Cardiac muscle cell (in vitro differentiated cells and primary cell): Measurements from ENCODE around the gene OGFOD1. TPM values are rescaled to one million over a fixed set of nuclear protein-coding genes. Genes with fewer than 3 reads are reported as not detected.

Experiments used
- DNase-seq, 2 donors: peaks; one replicate each; pipeline versions ENCODE4 v3.0.0 to v3.0.0-alpha.2; 2010 to 2017; ENCODE audit warnings: low read depth in 1 of 2, low spot score in 1 of 2
- H3K27ac ChIP-seq: fragments of 200-600 bp; sonication (generic); 2 replicates; pipeline ENCODE4 v1.5.1; 2016
- H3K27me3 ChIP-seq: fragments of 200-600 bp; sonication (generic); 2 replicates; pipeline ENCODE4 v1.6.0; 2016; ENCODE audit warnings: control low read depth
- H3K36me3 ChIP-seq: fragments of 200-600 bp; sonication (generic); 2 replicates; pipeline ENCODE4 v1.5.1; 2016; ENCODE audit warnings: control low read depth
- H3K4me1 ChIP-seq: fragments of 200-600 bp; sonication (generic); 2 replicates; pipeline ENCODE4 v1.8.1; 2017; ENCODE audit warnings: low read depth, mild to moderate bottlenecking, mixed run types
- H3K4me3 ChIP-seq: fragments of 200-600 bp; sonication (generic); 2 replicates; pipeline ENCODE4 v1.5.1; 2016; ENCODE audit warnings: mild to moderate bottlenecking
- H3K9me3 ChIP-seq: fragments of 200-600 bp; sonication (generic); 2 replicates; pipeline ENCODE4 v1.5.1; 2017; ENCODE audit warnings: low read depth, mild to moderate bottlenecking, control low read depth
- CTCF ChIP-seq: IDR thresholded peaks from 2 replicates; pipeline ENCODE4 v1.5.1; 2012; ENCODE audit warnings: low read depth, mild to moderate bottlenecking, low read length
- polyA plus RNA-seq: library from polyadenylated mRNA; unstranded; fragments of >200 nt; fragmentation: Nextera tagmentation; extraction: Ambion mirVana; gene quantifications from 2 replicates; pipeline ENCODE4 v1.2.1, GENCODE V29; 2016
- total RNA-seq: library from RNA; depleted of rRNA; stranded (reverse); fragments of >200 nt; gene quantifications from 2 replicates; pipeline ENCODE4 v1.2.3, GENCODE V29; 2016

Gene OGFOD1
- total and polyA plus RNA-seq, 2 experiments from 2014 or later, result 54.9 to 65.5 TPM

- Histone ChIP-seq H3K27me3 (no peaks in the 10 kb centered on the region), H3K9me3 (no peaks in the 10 kb centered on the region), H3K4me1 (no peaks in the 10 kb centered on the region), H3K27ac (no peak overlapping the region), H3K4me3 (no peak overlapping the region), H3K36me3 (peaks cover 56% of the 10 kb centered on the region)
- TF ChIP-seq CTCF, result no peak
- no peak for DNase-seq
These were observed 23.8 kb downstream of the OGFOD1 start for GRCh38 chr16:56475201-56475600.

- DNase-seq, result peak in 1 of 2 donors; percentile 86
- Histone ChIP-seq H3K27me3 (no peaks in the 10 kb centered on the region), H3K4me3 (no peak overlapping the region), H3K27ac (no peak overlapping the region), H3K9me3 (no peaks in the 10 kb centered on the region), H3K4me1 (no peaks in the 10 kb centered on the region), H3K36me3 (peaks cover 39% of the 10 kb centered on the region)
- no peak for TF ChIP-seq CTCF
These were observed 25.9 kb downstream of the OGFOD1 start for GRCh38 chr16:56477096-56477878.

- TF ChIP-seq CTCF, result no peak
These were observed 27.1 kb downstream of the OGFOD1 start for GRCh38 chr16:56478281-56479049.

GRCh38 chr16:56479469-56479868 lies 28.1 kb downstream of the OGFOD1 start:
- no peaks in the 10 kb centered on the region for H3K27me3 ChIP-seq
- DNase-seq, result no peak
- peaks cover 26% of the 10 kb centered on the region for H3K36me3 ChIP-seq
- H3K4me3 ChIP-seq, result no peak overlapping the region
- TF ChIP-seq CTCF, result no peak
- no peak overlapping the region for H3K27ac ChIP-seq
- no peaks in the 10 kb centered on the region for H3K9me3 ChIP-seq
- no peaks in the 10 kb centered on the region for H3K4me1 ChIP-seq

More at GRCh38 chr16:56478281-56479049, 27.1 kb downstream of the OGFOD1 start:
- H3K36me3 ChIP-seq, result peaks cover 29% of the 10 kb centered on the region
- DNase-seq, result peak in 1 of 2 donors; percentile 10
- H3K9me3 ChIP-seq, result no peaks in the 10 kb centered on the region
- no peaks in the 10 kb centered on the region for H3K27me3 ChIP-seq
- H3K27ac ChIP-seq, result no peak overlapping the region
- no peaks in the 10 kb centered on the region for H3K4me1 ChIP-seq
- H3K4me3 ChIP-seq, result no peak overlapping the region

GRCh38 chr16:56480776-56481467 lies 29.6 kb downstream of the OGFOD1 start:
- Histone ChIP-seq H3K4me3 (no peak overlapping the region), H3K9me3 (no peaks in the 10 kb centered on the region), H3K36me3 (peaks cover 20% of the 10 kb centered on the region), H3K4me1 (no peaks in the 10 kb centered on the region), H3K27me3 (no peaks in the 10 kb centered on the region), H3K27ac (no peak overlapping the region)
- no peak for TF ChIP-seq CTCF
- no peak for DNase-seq
